Stimulated activated naive CD8-positive, alpha-beta T cell treated with anti-CD3 and anti-CD28 coated beads, Interleukin-15, Interleukin-2, amounts not matched to agents 100 ng/mL and 50 ng/mL, for 24 hours (primary cell): ENCODE measurements around the gene RASA3.

ENCODE experiments used
- H3K27ac Mint-ChIP-seq: one replicate; pipeline ENCODE4 v1.8.0; 2021; ENCODE audit warnings: mild to moderate bottlenecking, mixed read lengths
- H3K27me3 Mint-ChIP-seq: one replicate; pipeline ENCODE4 v1.8.0; 2021; ENCODE audit warnings: mixed read lengths
- H3K36me3 Mint-ChIP-seq: one replicate; pipeline ENCODE4 v1.8.0; 2021; ENCODE audit warnings: low read depth, mixed read lengths
- H3K4me1 Mint-ChIP-seq: one replicate; pipeline ENCODE4 v1.8.0; 2021; ENCODE audit warnings: low read depth, mixed read lengths
- H3K4me3 Mint-ChIP-seq: one replicate; pipeline ENCODE4 v1.8.0; 2021; ENCODE audit warnings: mild to moderate bottlenecking, mixed read lengths
- H3K9me3 Mint-ChIP-seq: one replicate; pipeline ENCODE4 v1.8.0; 2021; ENCODE audit warnings: mixed read lengths

Gene RASA3

GRCh38 chr13:114030666-114031610 is 101.5 kb downstream of the RASA3 start:
- peaks cover 10% of the 10 kb centered on the region for H3K4me1 Mint-ChIP-seq
- H3K4me3 Mint-ChIP-seq: no peak overlapping the region
- H3K27me3 Mint-ChIP-seq: no peaks in the 10 kb centered on the region
- peak overlapping the region; percentile 23 for H3K27ac Mint-ChIP-seq
- H3K9me3 Mint-ChIP-seq: peaks cover 4% of the 10 kb centered on the region
- H3K36me3 Mint-ChIP-seq: peaks cover 26% of the 10 kb centered on the region

- Mint-ChIP-seq H3K4me3 (no peak overlapping the region), H3K4me1 (peaks cover 10% of the 10 kb centered on the region), H3K36me3 (peaks cover 29% of the 10 kb centered on the region), H3K27ac (peak overlapping the region; percentile 58), H3K27me3 (no peaks in the 10 kb centered on the region), H3K9me3 (peaks cover 4% of the 10 kb centered on the region)
Measured at GRCh38 chr13:114029866-114030625, 102.4 kb downstream of the RASA3 start.

GRCh38 chr13:114027826-114028225 is 104.6 kb downstream of the RASA3 start:
- Mint-ChIP-seq H3K4me3 (no peak overlapping the region), H3K36me3 (peaks cover 29% of the 10 kb centered on the region), H3K4me1 (peaks cover 8% of the 10 kb centered on the region), H3K27ac (no peak overlapping the region), H3K9me3 (peaks cover 4% of the 10 kb centered on the region), H3K27me3 (no peaks in the 10 kb centered on the region)

- Mint-ChIP-seq H3K9me3 (peaks cover 4% of the 10 kb centered on the region), H3K27ac (no peak overlapping the region), H3K4me3 (no peak overlapping the region), H3K4me1 (peaks cover 6% of the 10 kb centered on the region), H3K27me3 (no peaks in the 10 kb centered on the region), H3K36me3 (peaks cover 27% of the 10 kb centered on the region)
Measured at GRCh38 chr13:114027046-114027715, 105.2 kb downstream of the RASA3 start.

- Mint-ChIP-seq H3K9me3 (peaks cover 4% of the 10 kb centered on the region), H3K27me3 (no peaks in the 10 kb centered on the region), H3K27ac (peak overlapping the region; percentile 49), H3K36me3 (peaks cover 24% of the 10 kb centered on the region), H3K4me1 (peaks cover 4% of the 10 kb centered on the region), H3K4me3 (no peak overlapping the region)
Measured at GRCh38 chr13:114026481-114026880, 105.9 kb downstream of the RASA3 start.

- H3K9me3 Mint-ChIP-seq: no peaks in the 10 kb centered on the region
- H3K27me3 Mint-ChIP-seq: no peaks in the 10 kb centered on the region
- no peak overlapping the region for H3K4me3 Mint-ChIP-seq
- H3K4me1 Mint-ChIP-seq: no peaks in the 10 kb centered on the region
- peak overlapping the region; percentile 49 for H3K27ac Mint-ChIP-seq
- peaks cover 21% of the 10 kb centered on the region for H3K36me3 Mint-ChIP-seq
Measured at GRCh38 chr13:114025714-114026431, 106.5 kb downstream of the RASA3 start.

- Mint-ChIP-seq H3K4me1 (no peaks in the 10 kb centered on the region), H3K4me3 (no peak overlapping the region), H3K27ac (peak overlapping the region; percentile 63), H3K27me3 (no peaks in the 10 kb centered on the region), H3K9me3 (no peaks in the 10 kb centered on the region), H3K36me3 (peaks cover 20% of the 10 kb centered on the region)
Measured at GRCh38 chr13:114025405-114025713, 107.1 kb downstream of the RASA3 start.

- H3K9me3 Mint-ChIP-seq: no peaks in the 10 kb centered on the region
- H3K36me3 Mint-ChIP-seq: peaks cover 20% of the 10 kb centered on the region
- no peaks in the 10 kb centered on the region for H3K4me1 Mint-ChIP-seq
- H3K4me3 Mint-ChIP-seq: no peak overlapping the region
- no peaks in the 10 kb centered on the region for H3K27me3 Mint-ChIP-seq
- peak overlapping the region; percentile 63 for H3K27ac Mint-ChIP-seq
Measured at GRCh38 chr13:114024603-114025404, 107.6 kb downstream of the RASA3 start.

- Mint-ChIP-seq H3K9me3 (no peaks in the 10 kb centered on the region), H3K4me3 (no peak overlapping the region), H3K4me1 (no peaks in the 10 kb centered on the region), H3K27ac (peak overlapping the region; percentile 2), H3K27me3 (no peaks in the 10 kb centered on the region), H3K36me3 (peaks cover 23% of the 10 kb centered on the region)
Measured at GRCh38 chr13:114023716-114024602, 108.5 kb downstream of the RASA3 start.

GRCh38 chr13:114022876-114023275 is 109.5 kb downstream of the RASA3 start:
- Mint-ChIP-seq H3K27ac (no peak overlapping the region), H3K36me3 (peaks cover 23% of the 10 kb centered on the region), H3K4me3 (no peak overlapping the region), H3K4me1 (no peaks in the 10 kb centered on the region), H3K27me3 (no peaks in the 10 kb centered on the region), H3K9me3 (no peaks in the 10 kb centered on the region)

GRCh38 chr13:114022309-114022669 is 110.1 kb downstream of the RASA3 start:
- H3K27me3 Mint-ChIP-seq: no peaks in the 10 kb centered on the region
- no peak overlapping the region for H3K27ac Mint-ChIP-seq
- H3K9me3 Mint-ChIP-seq: no peaks in the 10 kb centered on the region
- peaks cover 21% of the 10 kb centered on the region for H3K36me3 Mint-ChIP-seq
- no peaks in the 10 kb centered on the region for H3K4me1 Mint-ChIP-seq
- no peak overlapping the region for H3K4me3 Mint-ChIP-seq

- peaks cover 2% of the 10 kb centered on the region for H3K4me1 Mint-ChIP-seq
- peaks cover 24% of the 10 kb centered on the region for H3K36me3 Mint-ChIP-seq
- no peak overlapping the region for H3K27ac Mint-ChIP-seq
- no peaks in the 10 kb centered on the region for H3K9me3 Mint-ChIP-seq
- H3K4me3 Mint-ChIP-seq: no peak overlapping the region
- H3K27me3 Mint-ChIP-seq: no peaks in the 10 kb centered on the region
Measured at GRCh38 chr13:114021464-114022308, 110.7 kb downstream of the RASA3 start.
